Spleen (tissue), 11 donors: ENCODE results near the gene GNAT1. TPM values are rescaled to one million over a fixed set of nuclear protein-coding genes. Genes with fewer than 3 reads are reported as not detected.

Experiments used
- DNase-seq: peaks from one replicate; pipeline ENCODE4 v3.0.0-alpha.2; 2020
- H3K27ac ChIP-seq, 8 donors: fragments of 200-600 bp; sonication (generic) in 7 of 8; 1 replicate in 4 of 8; 2 replicates in 4 of 8; pipeline versions ENCODE4 v1.5.0 to v1.8.0; 2016 to 2021; ENCODE audit warnings: inconsistent platforms in 4 of 8, mild to moderate bottlenecking in 4 of 8, moderate library complexity in 1 of 8
- H3K27me3 ChIP-seq, 7 donors: fragments of 200-600 bp; sonication (generic) in 6 of 7; replicated peaks in 1 of 7; 1 replicate in 4 of 7; 2 replicates in 3 of 7; pipeline versions ENCODE4 v1.5.0 to v1.8.0; 2016 to 2021; ENCODE audit warnings: inconsistent platforms in 3 of 7, mild to moderate bottlenecking in 1 of 7
- H3K36me3 ChIP-seq, 6 donors: fragments of 200-600 bp; sonication (generic) in 5 of 6; 1 replicate in 4 of 6; 2 replicates in 2 of 6; pipeline versions ENCODE4 v1.5.0 to v1.8.0; 2016 to 2021; ENCODE audit warnings: inconsistent platforms in 2 of 6
- H3K4me1 ChIP-seq, 6 donors: fragments of 200-600 bp; sonication (generic) in 5 of 6; 1 replicate in 3 of 6; 2 replicates in 3 of 6; pipeline versions ENCODE4 v1.5.0 to v1.8.0; 2016 to 2021; ENCODE audit warnings: inconsistent platforms in 3 of 6
- H3K4me3 ChIP-seq, 8 donors: fragments of 200-600 bp; sonication (generic) in 7 of 8; 1 replicate in 4 of 8; 2 replicates in 4 of 8; pipeline versions ENCODE4 v1.5.0 to v1.8.0; 2016 to 2021; ENCODE audit warnings: inconsistent platforms in 4 of 8, mild to moderate bottlenecking in 4 of 8, moderate library complexity in 2 of 8
- H3K9me3 ChIP-seq, 8 donors: fragments of 200-600 bp; sonication (generic) in 7 of 8; 1 replicate in 4 of 8; 2 replicates in 4 of 8; pipeline versions ENCODE4 v1.5.0 to v1.8.0; 2016 to 2021; ENCODE audit warnings: inconsistent platforms in 4 of 8
- CTCF ChIP-seq, 11 experiments: fragments of 200-600 bp in 7 of 11; fragments of 450-650 bp in 4 of 11; sonication (generic) in 4 of 11; IDR thresholded peaks in 8 of 11; conservative IDR thresholded peaks in 3 of 11; 1 replicate in 7 of 11; 2 replicates in 4 of 11; pipeline versions ENCODE4 v1.4.0 to v1.8.0; 2016 to 2021; ENCODE audit warnings: antibody characterized with exemption in 11 of 11, inconsistent platforms in 4 of 11, mild to moderate bottlenecking in 1 of 11
- POLR2A ChIP-seq, 3 donors: fragments of 450-650 bp; IDR thresholded peaks; one replicate each; pipeline ENCODE4 v1.5.1; 2017; ENCODE audit warnings: antibody characterized with exemption in 3 of 3, mild to moderate bottlenecking in 1 of 3
- POLR2AphosphoS5 ChIP-seq, 3 donors: sonication (generic); formaldehyde crosslinking; IDR thresholded peaks; one replicate each; pipeline ENCODE4 v1.5.1; 2017; ENCODE audit warnings: antibody characterized with exemption in 3 of 3
- WGBS, 5 donors: extraction: QIAGEN DNeasy Blood & Tissue Kit in 3 of 5; methylation state at CpG; one replicate each; pipeline versions ENCODE4 v1.1.5 to v1.1.7; 2013 to 2018; 5-methylcytosine and 5-hydroxymethylcytosine counted together
- intact Hi-C: fragments of 100-400 bp; cut with DNase I; formaldehyde crosslinking; loops from one replicate; pipeline ENCODE4 v1.15.0; 2023; ENCODE audit warnings: low total_unique reads
- polyA plus RNA-seq, 3 donors: library from polyadenylated mRNA; stranded (reverse); fragments of 200-250 nt; gene quantifications; one replicate each; pipeline ENCODE4 v1.2.1, GENCODE V29; 2013
- total RNA-seq, 7 donors: library from RNA; depleted of rRNA in 3 of 7; stranded (reverse); fragments of >200 nt in 3 of 7; fragmentation: NEBNext Ultra II Directional in 4 of 7; extraction: Animal tissue kit (Norgen Biotek cat#: 25700) in 4 of 7; gene quantifications; one replicate each; pipeline versions ENCODE4 v1.1.0 to v1.2.1, GENCODE V29; 2016 to 2021
- donor health status: healthy with polysubstance abuse.
- donor health status: DM: no; HTN: no; CAD: no; lungs with moderate emphysema.
- donor health status: DM: no; HTN: no; CAD: no.
- donor health status: Bipolar disorder and iron deficiency.
- donor health status: healthy.
- donor health status: DM: no; HTN: no; CAD: no.
- donor health status: DM: yes; HTN: yes; CAD: no.

Gene GNAT1
- total and polyA plus RNA-seq, 10 donors = 0.05 to 0.44 (median 0.18) TPM; not detected in 7

GRCh38 chr3:50174947-50175524 is 16.4 kb upstream of the GNAT1 start:
- Histone ChIP-seq H3K36me3 (peaks cover 0 to 31% (median 2%) of the 10 kb centered on the region in 6 donors), H3K4me1 (peaks cover 8 to 80% (median 52%) of the 10 kb centered on the region in 6 donors), H3K27ac (peak overlapping the region in 4 of 8 donors; percentile 39 to 82 (median 76)), H3K4me3 (no peak overlapping the region), H3K27me3 (no peaks in the 10 kb centered on the region), H3K9me3 (no peaks in the 10 kb centered on the region)
- 85 to 93% (median 92%) methylated on average over 14 to 17 of the region's 17 CpGs for WGBS, 5 donors
- TF ChIP-seq CTCF (IDR thresholded peaks at IDR 0.05 in 8 of 11, conservative IDR thresholded peaks at IDR 0.05 in 3 of 11) = no peak
- TF ChIP-seq POLR2AphosphoS5 (IDR thresholded peaks at IDR 0.05) = no peak
- TF ChIP-seq POLR2A (IDR thresholded peaks at IDR 0.05) = no peak
- intact Hi-C loops = no loop called here
- no peak for DNase-seq

DNA sequence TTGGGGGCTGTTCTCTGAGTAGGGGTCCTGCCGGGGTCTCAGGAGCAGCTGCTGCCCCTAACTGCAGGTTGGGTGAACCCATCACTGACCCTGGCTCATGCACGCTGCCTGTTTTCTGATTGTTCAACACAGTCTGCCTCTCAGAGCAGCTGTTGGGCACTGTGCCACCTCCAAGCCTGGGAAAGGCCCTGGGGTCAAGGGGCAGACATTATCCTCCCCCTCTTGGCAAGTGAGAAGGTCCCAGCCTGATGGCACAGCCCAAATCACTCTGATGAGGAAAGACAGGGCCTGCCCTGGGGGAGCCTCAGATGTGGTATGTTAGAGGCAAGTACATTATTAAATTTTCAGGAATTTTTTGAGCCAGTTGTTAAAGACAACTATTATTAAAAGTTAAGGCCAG is 14.1 kb upstream of the GNAT1 start:
- H3K36me3 ChIP-seq = peaks cover 0 to 44% (median 2%) of the 10 kb centered on the region in 6 donors
- peak overlapping the region in 3 of 8 donors; percentile 1 to 45 (median 19) for H3K27ac ChIP-seq
- intact Hi-C loops = no loop called here
- H3K27me3 ChIP-seq = no peaks in the 10 kb centered on the region
- no peaks in the 10 kb centered on the region for H3K9me3 ChIP-seq
- peaks cover 8 to 57% (median 42%) of the 10 kb centered on the region in 6 donors for H3K4me1 ChIP-seq
- 35 to 75% (median 64%) methylated on average over 2 of the region's 2 CpGs for WGBS, 5 donors
- no peak overlapping the region for H3K4me3 ChIP-seq
- TF ChIP-seq CTCF (IDR thresholded peaks at IDR 0.05 in 8 of 11, conservative IDR thresholded peaks at IDR 0.05 in 3 of 11) (no peak), POLR2AphosphoS5 (IDR thresholded peaks at IDR 0.05) (peak; percentile 31 to 83 (median 72))
- DNase-seq = no peak

GRCh38 chr3:50179710-50180109 is 11.7 kb upstream of the GNAT1 start:
- Histone ChIP-seq H3K9me3 (no peaks in the 10 kb centered on the region), H3K4me1 (peaks cover 0 to 33% (median 23%) of the 10 kb centered on the region in 6 donors), H3K36me3 (peaks cover 0 to 59% (median 15%) of the 10 kb centered on the region in 6 donors), H3K27ac (no peak overlapping the region), H3K4me3 (no peak overlapping the region), H3K27me3 (no peaks in the 10 kb centered on the region)
- intact Hi-C loops = no loop called here
- no peak for DNase-seq
- TF ChIP-seq POLR2A (IDR thresholded peaks at IDR 0.05) (no peak), CTCF (IDR thresholded peaks at IDR 0.05 in 8 of 11, conservative IDR thresholded peaks at IDR 0.05 in 3 of 11) (no peak), POLR2AphosphoS5 (IDR thresholded peaks at IDR 0.05) (no peak)
- WGBS, 5 donors = 38 to 44% (median 40%) methylated on average over 2 of the region's 2 CpGs

- TF ChIP-seq POLR2A (IDR thresholded peaks at IDR 0.05) = no peak
- no peak for TF ChIP-seq POLR2AphosphoS5 (IDR thresholded peaks at IDR 0.05)
- no peak for TF ChIP-seq CTCF (IDR thresholded peaks at IDR 0.05 in 8 of 11, conservative IDR thresholded peaks at IDR 0.05 in 3 of 11)
- H3K4me1 ChIP-seq = peaks cover 0 to 11% (median 10%) of the 10 kb centered on the region in 6 donors
- H3K36me3 ChIP-seq = peaks cover 0 to 57% (median 19%) of the 10 kb centered on the region in 6 donors
- no peak overlapping the region for H3K27ac ChIP-seq
- no peaks in the 10 kb centered on the region for H3K9me3 ChIP-seq
- no peaks in the 10 kb centered on the region for H3K27me3 ChIP-seq
- intact Hi-C loops = no loop called here
- DNase-seq = no peak
- H3K4me3 ChIP-seq = no peak overlapping the region
- 91 to 96% (median 93%) methylated on average over 3 to 5 of the region's 5 CpGs for WGBS, 5 donors
Measured at GRCh38 chr3:50181985-50182384, 9.4 kb upstream of the GNAT1 start.
